ENCODE results near the gene TTLL3. TPM values are rescaled to one million over a fixed set of nuclear protein-coding genes. Genes with fewer than 3 reads are reported as not detected.

Gene TTLL3
- total RNA-seq, 1 donor from 2014 or later: 53.6 TPM

Other genes with a start within 250 kb of the TTLL3 start
- 40.1 and 42.7 TPM in 2 replicates for gene MTMR14, start 160.8 kb upstream of the TTLL3 start, total RNA-seq
- 0.26 TPM in 1 of 2 replicates, not detected in the other for gene CPNE9, start 106.4 kb upstream of the TTLL3 start, total RNA-seq
- 18.3 and 23.0 TPM in 2 replicates for gene BRPF1, start 78.5 kb upstream of the TTLL3 start, total RNA-seq
- gene OGG1, start 60.3 kb upstream of the TTLL3 start, total RNA-seq: 34.8 and 37.9 TPM in 2 replicates
- 8.8 and 10.7 TPM in 2 replicates for gene CAMK1, start 40.3 kb upstream of the TTLL3 start, total RNA-seq
- gene TADA3, start 17.8 kb upstream of the TTLL3 start, total RNA-seq: 63.4 and 66.0 TPM in 2 replicates
- gene ARPC4, start 17.2 kb upstream of the TTLL3 start, total RNA-seq: 140 and 142 TPM in 2 replicates
- gene RPUSD3, start 33.7 kb downstream of the TTLL3 start, total RNA-seq: 35.9 and 36.1 TPM in 2 replicates
- gene CIDEC, start 70.0 kb downstream of the TTLL3 start, total RNA-seq: not detected in 2 replicates
- 28.5 and 31.5 TPM in 2 replicates for gene JAGN1, start 80.3 kb downstream of the TTLL3 start, total RNA-seq
- 0.89 and 1.4 TPM in 2 replicates for gene IL17RE, start 92.6 kb downstream of the TTLL3 start, total RNA-seq
- 36.5 and 36.6 TPM in 2 replicates for gene IL17RC, start 106.8 kb downstream of the TTLL3 start, total RNA-seq
- 24.8 and 25.3 TPM in 2 replicates for gene CRELD1, start 123.6 kb downstream of the TTLL3 start, total RNA-seq
- 6.6 and 7.9 TPM in 2 replicates for gene PRRT3, start 142.1 kb downstream of the TTLL3 start, total RNA-seq
- gene EMC3, start 176.6 kb downstream of the TTLL3 start, total RNA-seq: 67.1 and 67.7 TPM in 2 replicates
- 6.5 and 8.0 TPM in 2 replicates for gene FANCD2, start 216.2 kb downstream of the TTLL3 start, total RNA-seq